HL-60 (cell line): ENCODE measurements around the gene STOML1.

ENCODE experiments used
- CTCF ChIP-seq: IDR thresholded peaks from one replicate; pipeline ENCODE4 v1.5.1; 2011; ENCODE audit warnings: low read length, control low read depth, inconsistent platforms; ENCODE audit not compliant: insufficient read depth
- POLR2AphosphoS5 ChIP-seq: IDR thresholded peaks from 2 replicates; pipeline ENCODE4 v1.6.1; 2012; ENCODE audit warnings: low read depth

GRCh38 chr15:73979636-73980035, 12.5 kb downstream of the STOML1 start:
- TF ChIP-seq CTCF (no peak), POLR2AphosphoS5 (no peak)
